ENCODE results near the gene ASB3. TPM values are rescaled to one million over a fixed set of nuclear protein-coding genes. Genes with fewer than 3 reads are reported as not detected.
"Not testable (repeated sequence)": the region's sequence is repeated elsewhere in the genome, so short reads cannot be mapped to it uniquely, and the experiment has no call there.

The ASB3 gene
- total RNA-seq, 1 experiment from 2014 or later, result 23.1 TPM

DNA sequence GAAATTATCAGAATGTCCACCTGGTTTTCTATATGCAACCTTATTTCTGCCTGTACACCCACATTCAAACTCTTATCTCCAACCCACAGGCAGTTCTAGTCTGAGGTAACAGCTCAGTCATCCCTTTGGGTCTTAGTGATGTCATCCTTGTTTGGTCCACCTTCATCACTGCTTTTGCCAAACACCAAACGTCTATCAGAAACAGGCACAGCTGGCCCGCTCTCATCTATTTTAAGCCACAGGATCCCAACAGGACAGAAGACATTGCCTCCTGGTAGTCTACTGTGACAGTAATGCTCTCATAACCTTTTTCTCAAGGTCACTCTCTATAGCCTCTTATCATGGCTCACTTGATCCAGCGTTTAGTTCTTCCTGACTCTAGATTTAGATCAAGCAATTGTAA is 118.1 kb downstream of the ASB3 start:
- H2BK120ac ChIP-seq (ENCODE audit: low read depth, low read length, poor library complexity, severe bottlenecking), result no peak overlapping the region
- no peaks in the 10 kb centered on the region for H3K4me1 Mint-ChIP-seq
- no peak overlapping the region for H4K5ac ChIP-seq (ENCODE audit: insufficient read length, low read depth, low read length)
- no peak overlapping the region for H2BK12ac ChIP-seq (ENCODE audit: insufficient read length, low read depth, low read length)
- no peak overlapping the region for H3K14ac ChIP-seq (ENCODE audit: insufficient read depth, low read length)
- H3K9me3 Mint-ChIP-seq, result peaks cover 6 to 7% of the 10 kb centered on the region in 2 experiments; a peak in 4 of 5 replicates
- no peaks in the 10 kb centered on the region for H3K79me2 ChIP-seq (ENCODE audit: insufficient read depth, low read length)
- H3K36me3 Mint-ChIP-seq (ENCODE audit: insufficient read depth in 1 of 3, low read depth in 3 of 3), result peaks cover 9 to 18% (median 12%) of the 10 kb centered on the region in 3 experiments; a peak in 6 of 7 replicates
- H3K27ac ChIP-seq (ENCODE audit: insufficient read length, low read depth, low read length), result no peak overlapping the region
- no peak for DNase-seq
- no peak overlapping the region for H2BK5ac ChIP-seq (ENCODE audit: insufficient read length, low read length)
- no peaks in the 10 kb centered on the region for H3K9me3 ChIP-seq (ENCODE audit: control insufficient read depth, low read depth, low read length)
- H2BK20ac ChIP-seq (ENCODE audit: low read depth, low read length, poor library complexity, severe bottlenecking), result no peak overlapping the region
- no peaks in the 10 kb centered on the region for H3K27me3 Mint-ChIP-seq (ENCODE audit: low read depth)
- H3K4me3 Mint-ChIP-seq, result no peak overlapping the region
- H3K27ac Mint-ChIP-seq, result no peak overlapping the region
- no peaks in the 10 kb centered on the region for H3K23me2 ChIP-seq (ENCODE audit: insufficient read length, low read depth, low read length, poor library complexity, severe bottlenecking)
- H3K9ac ChIP-seq (ENCODE audit: extremely low read depth, insufficient read length, low read length), result no peak overlapping the region
- H3K79me1 ChIP-seq (ENCODE audit: insufficient read depth, low read depth, low read length, poor library complexity, severe bottlenecking), result no peaks in the 10 kb centered on the region
- no peaks in the 10 kb centered on the region for H4K20me1 ChIP-seq (ENCODE audit: control insufficient read depth, insufficient read depth, insufficient read length)
- TF ChIP-seq, protein P1, sequence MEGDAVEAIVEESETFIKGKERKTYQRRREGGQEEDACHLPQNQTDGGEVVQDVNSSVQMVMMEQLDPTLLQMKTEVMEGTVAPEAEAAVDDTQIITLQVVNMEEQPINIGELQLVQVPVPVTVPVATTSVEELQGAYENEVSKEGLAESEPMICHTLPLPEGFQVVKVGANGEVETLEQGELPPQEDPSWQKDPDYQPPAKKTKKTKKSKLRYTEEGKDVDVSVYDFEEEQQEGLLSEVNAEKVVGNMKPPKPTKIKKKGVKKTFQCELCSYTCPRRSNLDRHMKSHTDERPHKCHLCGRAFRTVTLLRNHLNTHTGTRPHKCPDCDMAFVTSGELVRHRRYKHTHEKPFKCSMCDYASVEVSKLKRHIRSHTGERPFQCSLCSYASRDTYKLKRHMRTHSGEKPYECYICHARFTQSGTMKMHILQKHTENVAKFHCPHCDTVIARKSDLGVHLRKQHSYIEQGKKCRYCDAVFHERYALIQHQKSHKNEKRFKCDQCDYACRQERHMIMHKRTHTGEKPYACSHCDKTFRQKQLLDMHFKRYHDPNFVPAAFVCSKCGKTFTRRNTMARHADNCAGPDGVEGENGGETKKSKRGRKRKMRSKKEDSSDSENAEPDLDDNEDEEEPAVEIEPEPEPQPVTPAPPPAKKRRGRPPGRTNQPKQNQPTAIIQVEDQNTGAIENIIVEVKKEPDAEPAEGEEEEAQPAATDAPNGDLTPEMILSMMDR (conservative IDR thresholded peaks at IDR 0.05), result no peak
- no peak overlapping the region for H3K23ac ChIP-seq (ENCODE audit: insufficient read length, low read depth, low read length)
- H3T11ph ChIP-seq (ENCODE audit: low read length), result no peak overlapping the region
- H3K27me3 ChIP-seq (ENCODE audit: insufficient read depth, low read length), result no peaks in the 10 kb centered on the region
- no peaks in the 10 kb centered on the region for H3K4me1 ChIP-seq (ENCODE audit: insufficient read depth, low read length)
- H3K4me2 ChIP-seq (ENCODE audit: insufficient read depth, insufficient read length, low read length), result no peak overlapping the region
- WGBS (ENCODE audit: extremely low coverage, insufficient read length, low lambda C conversion rate), result no CpG with 5 or more reads among the region's 3 CpGs
- H4K91ac ChIP-seq (ENCODE audit: insufficient read length, low read depth, low read length), result no peak overlapping the region
- H4K8ac ChIP-seq (replicated peaks; ENCODE audit: insufficient read length, low read depth, low read length), result no peak overlapping the region
- no peak overlapping the region for H3K18ac ChIP-seq (ENCODE audit: insufficient read length, low read depth, low read length)
- H2AFZ ChIP-seq (ENCODE audit: low read length), result no peak overlapping the region
- H2AK5ac ChIP-seq (ENCODE audit: insufficient read length, low read length), result no peak overlapping the region
- no peak overlapping the region for H3K4ac ChIP-seq (ENCODE audit: low read depth, low read length)
- H2BK15ac ChIP-seq (ENCODE audit: low read depth, low read length), result no peak overlapping the region
- H3K56ac ChIP-seq (ENCODE audit: insufficient read length, low read depth, low read length), result no peak overlapping the region

DNA sequence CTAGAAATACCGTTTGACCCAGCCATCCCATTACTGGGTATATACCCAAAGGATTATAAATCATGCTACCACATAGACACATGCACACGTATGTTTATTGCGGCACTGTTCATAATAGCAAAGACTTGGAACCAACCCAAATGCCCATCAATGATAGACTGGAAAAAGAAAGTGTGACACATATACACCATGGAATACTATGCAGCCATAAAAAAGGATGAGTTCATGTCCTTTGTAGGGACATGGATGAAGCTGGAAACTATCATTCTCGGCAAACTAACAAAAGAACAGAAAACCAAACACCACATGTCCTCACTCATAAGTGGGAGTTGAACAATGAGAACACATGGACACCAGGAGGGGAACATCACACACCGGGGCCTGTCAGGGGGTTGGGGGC is 119.6 kb downstream of the ASB3 start:
- H2AFZ ChIP-seq (ENCODE audit: low read length); H3K23me2 ChIP-seq (ENCODE audit: insufficient read length, low read depth, low read length, poor library complexity, severe bottlenecking); H2BK15ac ChIP-seq (ENCODE audit: low read depth, low read length); H3K14ac ChIP-seq (ENCODE audit: insufficient read depth, low read length); H3K27me3 ChIP-seq (ENCODE audit: insufficient read depth, low read length); H2BK12ac ChIP-seq (ENCODE audit: insufficient read length, low read depth, low read length); H3K4me1 ChIP-seq (ENCODE audit: insufficient read depth, low read length); H3K4me1 Mint-ChIP-seq; H3K4me2 ChIP-seq (ENCODE audit: insufficient read depth, insufficient read length, low read length); H4K20me1 ChIP-seq (ENCODE audit: control insufficient read depth, insufficient read depth, insufficient read length); H4K91ac ChIP-seq (ENCODE audit: insufficient read length, low read depth, low read length); H3K56ac ChIP-seq (ENCODE audit: insufficient read length, low read depth, low read length); H3K27me3 Mint-ChIP-seq (ENCODE audit: low read depth); H4K8ac ChIP-seq (replicated peaks; ENCODE audit: insufficient read length, low read depth, low read length); H3T11ph ChIP-seq (ENCODE audit: low read length); H3K9me3 Mint-ChIP-seq; H3K79me1 ChIP-seq (ENCODE audit: insufficient read depth, low read depth, low read length, poor library complexity, severe bottlenecking); H3K9ac ChIP-seq (ENCODE audit: extremely low read depth, insufficient read length, low read length); H3K4ac ChIP-seq (ENCODE audit: low read depth, low read length); H2BK120ac ChIP-seq (ENCODE audit: low read depth, low read length, poor library complexity, severe bottlenecking); H2BK5ac ChIP-seq (ENCODE audit: insufficient read length, low read length); H2BK20ac ChIP-seq (ENCODE audit: low read depth, low read length, poor library complexity, severe bottlenecking); H3K23ac ChIP-seq (ENCODE audit: insufficient read length, low read depth, low read length); H3K79me2 ChIP-seq (ENCODE audit: insufficient read depth, low read length); H3K9me3 ChIP-seq (ENCODE audit: control insufficient read depth, low read depth, low read length); H3K27ac Mint-ChIP-seq; DNase-seq; H2AK5ac ChIP-seq (ENCODE audit: insufficient read length, low read length); H3K27ac ChIP-seq (ENCODE audit: insufficient read length, low read depth, low read length); H3K18ac ChIP-seq (ENCODE audit: insufficient read length, low read depth, low read length); H4K5ac ChIP-seq (ENCODE audit: insufficient read length, low read depth, low read length); H3K4me3 Mint-ChIP-seq: not testable (repeated sequence)
- WGBS (ENCODE audit: extremely low coverage, insufficient read length, low lambda C conversion rate), result no CpG with 5 or more reads among the region's 5 CpGs
- H3K36me3 Mint-ChIP-seq (ENCODE audit: insufficient read depth in 1 of 3, low read depth in 3 of 3), result peaks cover 9 to 18% (median 12%) of the 10 kb centered on the region in 3 experiments

All from H9 (cell line).